ENCODE data around the gene MARCHF4. TPM values are rescaled to one million over a fixed set of nuclear protein-coding genes. Genes with fewer than 3 reads are reported as not detected.

Gene MARCHF4
- total RNA-seq, 1 donor from 2014 or later = 0.12 TPM

DNA sequence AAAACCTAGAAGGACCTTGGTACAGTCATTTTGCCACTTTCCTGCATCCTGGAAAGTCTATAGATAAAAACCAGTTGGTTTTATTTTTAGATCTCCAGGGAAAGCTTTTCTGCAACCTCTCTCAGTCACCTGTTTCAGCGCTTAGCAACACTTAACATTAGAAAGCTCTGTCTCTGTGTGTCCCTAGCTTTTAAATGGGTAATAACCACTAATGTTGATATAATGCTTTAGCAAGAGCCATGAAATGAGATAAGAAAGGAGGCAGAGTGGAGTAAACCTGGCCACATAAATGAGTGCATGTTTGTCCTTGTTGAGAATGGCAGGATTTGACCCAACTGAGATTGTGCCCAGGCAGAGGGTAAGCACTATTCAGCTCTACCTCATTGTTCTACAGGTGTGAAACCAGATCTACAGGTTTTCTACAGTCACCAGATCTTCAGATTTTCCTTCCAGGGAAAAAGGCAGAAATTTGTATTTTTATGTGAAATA, 44.8 kb downstream of the MARCHF4 start:
- Histone ChIP-seq H3K36me3 (no peaks in the 10 kb centered on the region), H3K4me1 (no peaks in the 10 kb centered on the region), H3K9me3 (no peaks in the 10 kb centered on the region), H3K27ac (no peak overlapping the region), H3K27me3 (ENCODE audit: low read depth) (no peaks in the 10 kb centered on the region), H3K4me3 (no peak overlapping the region)
- TF ChIP-seq, protein P1, sequence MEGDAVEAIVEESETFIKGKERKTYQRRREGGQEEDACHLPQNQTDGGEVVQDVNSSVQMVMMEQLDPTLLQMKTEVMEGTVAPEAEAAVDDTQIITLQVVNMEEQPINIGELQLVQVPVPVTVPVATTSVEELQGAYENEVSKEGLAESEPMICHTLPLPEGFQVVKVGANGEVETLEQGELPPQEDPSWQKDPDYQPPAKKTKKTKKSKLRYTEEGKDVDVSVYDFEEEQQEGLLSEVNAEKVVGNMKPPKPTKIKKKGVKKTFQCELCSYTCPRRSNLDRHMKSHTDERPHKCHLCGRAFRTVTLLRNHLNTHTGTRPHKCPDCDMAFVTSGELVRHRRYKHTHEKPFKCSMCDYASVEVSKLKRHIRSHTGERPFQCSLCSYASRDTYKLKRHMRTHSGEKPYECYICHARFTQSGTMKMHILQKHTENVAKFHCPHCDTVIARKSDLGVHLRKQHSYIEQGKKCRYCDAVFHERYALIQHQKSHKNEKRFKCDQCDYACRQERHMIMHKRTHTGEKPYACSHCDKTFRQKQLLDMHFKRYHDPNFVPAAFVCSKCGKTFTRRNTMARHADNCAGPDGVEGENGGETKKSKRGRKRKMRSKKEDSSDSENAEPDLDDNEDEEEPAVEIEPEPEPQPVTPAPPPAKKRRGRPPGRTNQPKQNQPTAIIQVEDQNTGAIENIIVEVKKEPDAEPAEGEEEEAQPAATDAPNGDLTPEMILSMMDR (IDR thresholded peaks at IDR 0.05) = no peak
- ATAC-seq (no peak), DNase-seq (no peak)
- intact Hi-C loops (cut with DNase I) = no loop called here

Other genes with a start within 250 kb of the MARCHF4 start
- 19.0 TPM for gene SMARCAL1, start 40.0 kb upstream of the MARCHF4 start, total RNA-seq
- 1,974 TPM for gene RPL37A, start 126.4 kb upstream of the MARCHF4 start, total RNA-seq

Measured in lower lobe of right lung (tissue), 2 donors.